Esophagus squamous epithelium (tissue), 4 donors: ENCODE measurements around the gene LIG1.

ENCODE experiments used
- CTCF ChIP-seq, 6 experiments: fragments of 450-650 bp in 4 of 6; fragments of 200-600 bp in 2 of 6; sonication (generic) in 2 of 6; IDR thresholded peaks; one replicate each; pipeline ENCODE4 v1.5.1; 2016 to 2019; ENCODE audit warnings: antibody characterized with exemption in 6 of 6, mild to moderate bottlenecking in 4 of 6, moderate library complexity in 4 of 6
- POLR2A ChIP-seq, 4 donors: fragments of 450-650 bp; IDR thresholded peaks; one replicate each; pipeline ENCODE4 v1.6.1; 2017; ENCODE audit warnings: antibody characterized with exemption in 4 of 4, mild to moderate bottlenecking in 4 of 4, moderate library complexity in 3 of 4

- TF ChIP-seq CTCF (IDR thresholded peaks at IDR 0.05) = no peak
- TF ChIP-seq POLR2A (IDR thresholded peaks at IDR 0.05) = no peak
Observed at GRCh38 chr19:48147597-48148175, 22.5 kb downstream of the LIG1 start.
